Limb (tissue), 2 donors: ENCODE measurements around the gene PRDX5.
A peak's percentile ranks its signal among the peaks of the same experiment; 100 is the strongest.

Experiments used
- DNase-seq, 2 donors: peaks; one replicate each; pipeline ENCODE4 v3.0.0-alpha.2; 2016; ENCODE audit errors: extremely low spot score in 2 of 2

Gene PRDX5

GRCh38 chr11:64324692-64325469, 7.0 kb downstream of the PRDX5 start:
- DNase-seq = no peak

- no peak for DNase-seq
Observed at GRCh38 chr11:64327375-64327774, 9.5 kb downstream of the PRDX5 start.

- no peak for DNase-seq
Observed at GRCh38 chr11:64327993-64328392, 10.1 kb downstream of the PRDX5 start.

- no peak for DNase-seq
Observed at GRCh38 chr11:64330888-64331287, 13.0 kb downstream of the PRDX5 start.

GRCh38 chr11:64331569-64332371, 13.8 kb downstream of the PRDX5 start:
- no peak for DNase-seq

GRCh38 chr11:64333556-64333955, 15.6 kb downstream of the PRDX5 start:
- DNase-seq = no peak

GRCh38 chr11:64334764-64335735, 17.1 kb downstream of the PRDX5 start:
- no peak for DNase-seq

GRCh38 chr11:64337538-64338249, 19.8 kb downstream of the PRDX5 start:
- DNase-seq = no peak

GRCh38 chr11:64338716-64339115, 20.8 kb downstream of the PRDX5 start:
- no peak for DNase-seq

GRCh38 chr11:64339286-64339685, 21.4 kb downstream of the PRDX5 start:
- no peak for DNase-seq

GRCh38 chr11:64339754-64340408, 22.0 kb downstream of the PRDX5 start, which contains the start of gene CCDC88B:
TSS of gene CCDC88B (plus strand) at chr11:64340204. CDS start at chr11:64340267, 63 bp downstream.
- no peak for DNase-seq

GRCh38 chr11:64340671-64341335, 22.9 kb downstream of the PRDX5 start:
- DNase-seq = peak in 1 of 2 donors; percentile 62

- no peak for DNase-seq
Observed at GRCh38 chr11:64341429-64341828, 23.5 kb downstream of the PRDX5 start.

GRCh38 chr11:64341851-64342791, 24.2 kb downstream of the PRDX5 start:
- peak; percentile 65 to 87 for DNase-seq

- DNase-seq = no peak
Observed at GRCh38 chr11:64342869-64343745, 25.2 kb downstream of the PRDX5 start.

GRCh38 chr11:64343767-64344559, 26.0 kb downstream of the PRDX5 start:
- DNase-seq = no peak

GRCh38 chr11:64344787-64345186, 26.9 kb downstream of the PRDX5 start:
- no peak for DNase-seq
